ENCODE measurements around the gene UBXN2A. TPM values are rescaled to one million over a fixed set of nuclear protein-coding genes. Genes with fewer than 3 reads are reported as not detected.

The UBXN2A gene
- total RNA-seq, 4 donors from 2014 or later = 13.9 to 17.9 (median 15.0) TPM

DNA sequence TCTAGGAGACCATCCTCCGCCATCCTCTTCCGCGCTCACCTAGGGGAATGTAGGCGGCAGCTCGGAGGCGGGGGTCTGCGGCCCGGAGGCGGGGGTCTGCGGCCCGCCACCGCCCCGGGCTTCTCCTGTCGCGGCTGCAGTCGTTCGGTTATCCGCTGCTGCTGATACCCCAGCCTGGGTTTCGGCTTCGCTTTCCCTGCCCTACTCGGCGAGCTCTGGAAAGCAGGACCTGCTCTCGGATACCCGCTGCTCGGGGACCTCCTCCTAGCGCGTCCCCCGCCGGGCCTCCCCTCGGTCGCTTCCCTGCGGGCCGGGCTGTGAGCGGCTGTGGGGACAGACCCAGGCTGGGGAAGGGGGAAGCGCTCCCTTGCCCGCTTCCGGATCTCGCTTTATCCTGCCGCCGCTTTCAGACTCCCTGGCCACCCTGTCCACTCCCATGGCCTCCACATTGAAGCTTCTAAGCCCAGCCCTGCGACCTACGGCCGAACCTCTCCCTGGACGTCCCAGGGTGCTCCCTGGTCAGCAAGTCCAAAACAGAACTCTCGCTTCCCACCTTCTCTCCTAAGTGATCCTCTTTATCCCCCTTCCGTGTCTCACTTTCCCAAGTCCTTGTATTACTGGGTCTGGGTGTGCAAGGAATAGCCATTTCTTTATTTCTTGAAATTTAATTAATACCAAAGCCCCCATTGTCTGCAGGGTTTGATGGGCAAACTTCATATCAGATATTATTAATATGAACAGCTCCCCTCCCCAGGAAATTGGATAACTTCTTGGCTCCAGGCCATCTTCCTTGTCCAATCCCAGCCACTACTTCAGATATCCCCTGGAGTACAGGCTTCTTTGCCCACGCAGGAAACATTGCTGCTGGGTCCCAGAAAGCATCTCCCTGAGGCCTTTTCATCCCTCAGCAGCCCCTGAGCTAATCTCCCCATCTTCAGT lies 110.0 kb downstream of the UBXN2A start:
- no peak for TF ChIP-seq CTCF (IDR thresholded peaks at IDR 0.05; ENCODE audit: low read depth)

DNA sequence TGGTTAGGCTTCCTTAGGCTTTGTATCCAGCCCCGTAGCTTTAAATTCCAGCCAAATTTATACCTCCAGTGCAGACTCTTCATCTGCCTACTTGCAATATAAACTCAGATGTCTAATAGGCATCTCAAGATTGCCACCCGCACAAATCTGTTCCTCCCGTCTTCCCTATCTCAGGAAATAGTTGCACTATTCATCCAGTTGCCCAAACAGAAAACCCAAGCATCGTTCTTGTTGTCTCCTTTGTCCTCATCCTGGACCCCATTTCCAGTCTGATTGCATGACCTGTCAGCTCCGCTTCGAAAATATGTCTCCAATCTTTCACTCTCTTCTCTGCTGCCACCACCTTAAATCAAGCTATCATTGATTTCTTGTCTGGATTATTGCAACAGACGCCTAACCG lies 111.6 kb downstream of the UBXN2A start:
- TF ChIP-seq CTCF (IDR thresholded peaks at IDR 0.05; ENCODE audit: low read depth) = no peak

DNA sequence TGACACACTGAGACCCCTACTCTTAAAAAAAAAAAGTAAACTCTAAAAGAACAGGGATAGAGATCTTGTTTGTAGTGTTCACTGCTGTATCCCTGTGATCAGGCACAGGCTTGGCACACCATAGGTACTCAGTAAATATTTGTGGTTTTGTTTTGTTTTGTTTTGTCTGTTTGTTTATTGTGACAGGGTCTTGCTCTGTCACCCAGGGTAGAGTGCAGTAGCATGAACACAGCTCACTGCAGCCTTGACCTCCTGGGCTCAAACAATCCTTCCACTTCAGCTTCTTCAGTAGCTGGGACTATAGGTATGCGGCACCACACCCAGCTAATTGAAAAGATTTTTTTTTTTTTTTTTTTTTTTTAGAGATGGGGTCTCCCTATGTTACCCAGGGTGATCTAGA lies 112.7 kb downstream of the UBXN2A start:
- no peak for TF ChIP-seq CTCF (IDR thresholded peaks at IDR 0.05; ENCODE audit: low read depth)

Small RNA genes within 50 kb of the gene (small RNA-seq; reads per million reads assigned to genes)
- gene RN7SL610P (not detected), gene RNU6-370P (not detected)

Other genes with a start within 250 kb of the UBXN2A start
- 10 to 100 TPM; 22.9 to 34.9 (median 28.5) TPM for gene ATAD2B, start 13.3 kb upstream of the UBXN2A start, total RNA-seq
- gene MFSD2B, start 69.6 kb downstream of the UBXN2A start, total RNA-seq = not detected
- gene WDCP, start 106.9 kb downstream of the UBXN2A start, total RNA-seq = 1 to 10 TPM; 3.8 to 6.5 (median 5.1) TPM
- 1 to 10 TPM; 3.6 to 8.7 (median 7.3) TPM for gene FKBP1B, start 109.3 kb downstream of the UBXN2A start, total RNA-seq
- 100 to 1,000 TPM in 1 of 4 donors, 10 to 100 TPM in 3; 54.6 to 162 (median 89.1) TPM for gene SF3B6, start 135.9 kb downstream of the UBXN2A start, total RNA-seq
- 10 to 100 TPM; 10.4 to 26.8 (median 20.4) TPM for gene TP53I3, start 144.4 kb downstream of the UBXN2A start, total RNA-seq
- gene PFN4, start 182.9 kb downstream of the UBXN2A start, total RNA-seq = 1 to 10 TPM in 1 of 4 donors, under 1 TPM in 1, not detected in 2; 0.85 to 1.3 TPM
- gene FAM228B, start 183.0 kb downstream of the UBXN2A start, total RNA-seq = 10 to 100 TPM; 27.1 to 43.0 (median 37.1) TPM
- gene FAM228A, start 234.6 kb downstream of the UBXN2A start, total RNA-seq = 1 to 10 TPM; 1.0 to 8.2 (median 2.4) TPM